ENCODE results near the gene CAMK2B.

DNA sequence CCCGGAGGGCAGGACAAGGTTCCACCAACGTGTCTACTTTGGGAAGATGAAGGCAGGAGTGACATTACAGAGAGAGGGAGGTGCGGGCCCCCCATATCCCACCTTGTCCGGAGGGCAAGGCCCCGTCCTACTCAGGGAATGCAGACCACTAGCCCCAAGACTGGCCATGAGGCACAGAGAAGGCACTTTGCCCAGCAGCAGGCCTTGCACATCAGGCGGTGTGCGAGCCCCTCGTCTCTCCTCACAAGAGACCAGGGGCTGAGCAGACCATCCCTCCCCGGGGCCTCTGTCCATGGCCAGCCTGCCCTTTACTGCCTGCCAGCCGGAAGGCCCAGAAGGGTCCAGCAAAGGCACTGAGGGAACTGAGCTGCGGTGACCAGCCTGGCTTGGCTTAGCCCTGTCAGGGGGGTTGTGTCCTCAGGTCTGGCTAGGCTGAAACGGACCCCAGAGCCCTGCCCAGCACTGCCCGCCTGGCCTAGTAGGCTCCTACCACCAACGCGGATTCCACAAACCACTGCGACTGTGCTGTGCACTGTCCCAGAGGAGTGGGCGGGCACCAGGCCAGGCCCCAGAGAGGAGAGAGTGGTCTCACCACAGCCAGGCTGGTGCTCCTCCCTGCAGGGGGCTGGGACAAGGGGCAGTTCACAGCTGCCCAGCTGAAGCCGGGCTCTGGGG is 16.7 kb downstream of the CAMK2B start:
- TF ChIP-seq CTCF (IDR thresholded peaks at IDR 0.05; ENCODE audit: low read length) (no peak), EZH2 (IDR thresholded peaks at IDR 0.05; ENCODE audit: borderline replicate concordance, low read length) (no peak)
